CD4-positive, alpha-beta T cell treated with Interferon gamma for 1 hour (primary cell): ENCODE measurements around the gene PXN.
"Not testable (repeated sequence)": the region's sequence is repeated elsewhere in the genome, so short reads cannot be mapped to it uniquely, and the experiment has no call there.

ENCODE experiments used
- DNase-seq: peaks from one replicate; pipeline ENCODE4 v3.0.0-alpha.2; 2020

PXN gene

DNA sequence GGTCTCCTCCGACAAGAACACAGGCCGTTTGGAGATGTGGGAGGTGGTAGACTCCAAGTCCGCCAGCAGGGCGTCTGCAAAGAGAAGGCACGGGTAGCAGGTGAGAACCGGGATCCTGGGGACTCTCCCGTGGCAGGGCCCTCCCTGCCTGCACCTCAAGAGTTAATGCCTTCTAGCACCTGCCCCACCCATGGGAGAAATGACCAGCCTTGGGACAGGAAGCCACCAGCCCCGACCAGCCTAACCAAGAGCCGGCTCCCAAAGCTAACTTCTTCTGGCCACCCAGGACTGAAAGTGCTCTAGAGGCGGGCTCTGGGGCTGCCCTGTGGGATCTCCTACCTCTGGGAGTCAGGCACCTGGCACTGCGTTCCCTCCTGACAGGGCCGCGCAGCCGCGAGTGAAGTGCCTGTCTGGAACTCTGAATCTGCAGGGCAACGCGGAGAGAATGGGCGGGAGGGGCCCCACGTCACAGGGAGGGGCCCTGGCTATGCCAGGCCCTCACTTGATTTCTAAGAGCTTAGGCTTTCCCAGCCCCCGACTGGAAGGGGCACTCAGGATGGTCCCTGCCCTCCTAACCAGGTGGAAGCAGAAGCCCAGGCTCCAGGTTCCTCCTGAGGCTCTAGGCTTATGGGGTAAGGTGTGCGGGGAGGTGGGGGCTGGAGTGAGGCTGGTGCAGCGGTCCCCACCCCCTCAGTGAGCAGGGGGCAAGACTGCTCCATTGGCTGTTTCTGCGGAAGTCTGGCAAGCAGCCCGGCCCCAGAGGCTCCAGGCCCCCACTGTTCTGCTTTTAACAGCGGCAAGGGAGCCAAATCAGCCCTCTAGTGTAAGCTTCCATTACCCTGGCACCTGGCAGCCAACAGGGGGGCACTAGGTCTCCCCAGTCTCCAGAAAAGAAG is 41.0 kb downstream of the PXN start:
- DNase-seq, result no peak

DNA sequence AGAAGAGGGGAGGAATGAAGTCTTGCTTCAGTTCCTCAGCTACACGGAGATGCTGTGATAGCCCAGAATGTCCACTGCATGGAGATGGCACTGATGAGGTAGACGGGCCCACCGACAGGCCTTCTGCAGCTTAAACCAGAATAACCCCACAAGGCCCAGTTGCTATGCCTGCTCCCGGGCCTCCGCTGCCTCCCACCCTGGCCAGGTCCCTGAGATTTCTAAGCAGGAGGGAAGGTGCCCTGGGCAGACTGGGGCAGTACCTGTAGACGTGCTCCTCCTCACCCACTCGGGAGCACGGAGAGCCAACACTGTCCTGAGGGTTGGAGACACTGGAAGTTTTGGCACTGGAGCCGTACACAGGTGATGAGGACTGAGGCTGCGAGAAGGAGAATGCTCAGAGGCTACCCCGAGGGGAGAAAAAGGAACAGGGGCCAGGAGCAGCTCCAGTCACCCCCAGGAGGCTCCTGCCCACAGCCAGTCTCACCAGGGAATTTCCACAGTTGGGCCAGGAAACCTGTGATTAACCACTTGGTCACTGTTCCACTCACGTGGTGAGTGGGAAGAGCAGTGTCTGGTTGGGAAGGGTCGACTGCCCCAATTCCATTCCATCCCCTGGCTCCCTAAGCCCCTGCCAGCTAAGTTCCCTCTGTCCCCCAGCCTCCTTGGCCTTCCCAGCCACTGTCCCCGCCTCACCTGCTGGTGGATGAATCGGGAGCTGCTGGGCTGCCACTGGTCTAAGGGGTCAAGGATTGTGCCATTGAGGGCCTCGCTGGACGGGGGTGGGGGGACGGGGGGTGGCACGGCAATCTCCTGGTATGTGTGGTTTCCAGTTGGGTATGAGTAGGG is 41.8 kb downstream of the PXN start:
- DNase-seq, result no peak

DNA sequence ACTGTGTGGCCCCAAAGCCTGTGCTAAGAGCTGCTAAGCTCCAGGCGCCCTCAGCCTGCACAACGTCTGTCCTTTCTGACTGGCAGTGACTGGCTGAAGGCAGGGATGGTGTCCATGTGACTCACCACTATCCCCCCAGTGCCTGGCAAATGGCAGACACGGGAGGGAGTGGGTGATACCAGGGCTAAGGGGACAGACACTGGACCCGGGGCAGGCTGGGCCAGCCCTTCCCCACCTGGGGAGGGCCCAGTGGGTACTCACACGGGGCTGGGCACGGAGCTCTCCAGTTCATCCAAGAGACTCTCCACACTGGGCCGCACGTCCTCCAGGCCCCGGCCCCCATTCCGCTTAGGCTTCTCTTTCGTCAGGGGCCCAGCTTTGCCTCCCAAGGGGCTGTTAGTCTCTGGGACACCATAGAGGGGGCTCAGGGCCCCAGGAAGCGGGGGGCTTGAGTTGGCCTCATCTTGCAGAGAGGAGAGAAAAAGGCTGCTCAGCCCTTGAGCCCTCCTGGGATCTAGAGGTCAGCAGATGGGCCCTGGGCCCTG is 43.2 kb downstream of the PXN start:
- no peak for DNase-seq

DNA sequence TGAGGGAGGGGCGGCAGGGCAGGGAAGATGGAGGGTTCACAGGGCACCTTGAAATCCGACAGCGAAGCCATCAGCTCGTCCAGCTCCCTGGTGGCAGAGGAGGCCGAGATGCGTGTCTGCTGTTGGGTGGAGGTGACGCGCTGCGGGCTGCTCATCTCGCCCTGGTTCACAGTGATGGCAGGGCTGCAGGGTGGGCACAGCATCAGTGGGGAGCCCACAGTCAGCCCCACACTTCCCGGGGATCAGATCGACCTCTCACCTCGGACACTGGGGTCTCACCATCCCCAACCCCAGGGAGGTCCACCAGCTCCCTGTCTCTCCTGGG is 44.0 kb downstream of the PXN start:
- no peak for DNase-seq

DNA sequence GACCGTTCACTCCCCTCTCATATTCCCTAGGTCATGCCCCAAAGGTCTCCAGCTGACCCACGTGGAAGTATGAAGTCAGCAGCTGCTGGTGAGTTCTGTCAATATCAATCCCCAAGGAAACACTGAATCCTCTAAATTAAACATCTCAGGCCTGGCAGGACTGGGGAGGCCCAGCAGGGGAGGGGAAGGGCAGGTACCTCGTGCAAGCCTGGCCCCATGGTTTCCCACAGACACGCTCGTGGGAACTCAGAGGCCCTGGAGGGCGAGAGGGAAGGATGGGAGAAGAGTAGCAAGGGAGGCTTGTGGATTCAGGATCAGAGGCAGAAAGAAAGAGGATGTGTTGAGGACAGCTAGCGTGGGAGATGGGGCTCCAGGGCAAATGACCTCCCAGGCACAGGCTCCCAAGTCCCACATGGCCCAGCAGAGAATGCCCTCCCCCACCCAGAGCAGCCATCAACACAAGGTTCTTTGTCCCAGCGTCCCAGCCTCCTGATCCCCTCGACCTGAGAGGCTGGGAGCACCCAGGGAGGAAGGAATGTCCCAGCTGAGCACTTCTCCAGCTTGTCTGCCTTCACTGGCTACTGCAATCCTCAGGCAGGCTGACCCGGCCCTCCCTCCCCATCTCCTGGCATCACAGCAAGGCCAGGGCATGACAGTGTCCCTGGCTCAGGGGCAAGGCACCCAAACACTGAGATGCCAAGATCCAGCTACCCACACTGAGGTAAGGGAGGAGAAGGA is 44.5 kb downstream of the PXN start:
- no peak for DNase-seq

DNA sequence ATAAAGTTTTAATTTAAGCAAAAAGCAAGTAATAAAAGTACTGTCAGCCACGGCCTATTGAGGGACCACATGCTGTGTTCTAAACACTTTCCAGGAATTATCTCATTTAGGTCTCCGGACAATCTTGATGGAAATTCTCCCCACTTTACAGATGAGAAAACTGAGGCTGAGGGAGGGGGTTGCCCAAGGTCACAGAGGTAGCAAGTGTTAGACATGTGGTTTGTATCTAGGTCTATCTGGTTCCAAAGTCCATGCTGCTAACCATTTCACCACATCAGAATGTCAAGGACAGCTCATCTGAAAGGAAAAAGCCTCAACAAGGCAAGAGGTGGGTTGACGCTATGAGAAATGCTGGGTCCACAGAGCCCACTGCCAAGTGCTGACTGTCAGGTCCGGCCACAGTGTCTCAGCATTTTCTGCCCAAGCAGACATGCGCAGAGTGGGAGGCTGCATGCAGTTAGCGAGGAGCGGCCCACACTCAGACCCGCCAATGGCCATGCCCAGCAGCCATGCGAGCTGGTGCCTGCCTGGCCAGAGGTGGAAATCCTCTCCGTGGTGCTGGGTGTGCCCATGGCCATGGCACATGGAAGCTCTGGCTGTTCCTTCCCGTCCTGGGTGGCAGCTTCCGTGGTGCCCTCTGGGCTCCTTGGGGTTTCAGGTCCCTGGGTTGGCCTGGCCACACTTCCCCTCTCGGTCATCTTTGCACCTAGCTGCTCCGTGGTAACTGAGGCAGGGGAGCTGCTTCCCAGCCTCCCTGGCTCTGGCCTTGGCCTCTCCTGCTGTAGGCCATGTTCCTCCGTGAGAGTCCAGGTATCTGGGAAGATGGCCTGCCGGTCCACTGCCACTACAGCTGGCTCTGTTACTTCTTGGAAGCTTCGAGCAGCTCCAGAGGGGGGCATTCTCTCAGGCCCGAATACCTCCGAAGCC is 46.6 kb downstream of the PXN start:
- DNase-seq, result no peak

DNA sequence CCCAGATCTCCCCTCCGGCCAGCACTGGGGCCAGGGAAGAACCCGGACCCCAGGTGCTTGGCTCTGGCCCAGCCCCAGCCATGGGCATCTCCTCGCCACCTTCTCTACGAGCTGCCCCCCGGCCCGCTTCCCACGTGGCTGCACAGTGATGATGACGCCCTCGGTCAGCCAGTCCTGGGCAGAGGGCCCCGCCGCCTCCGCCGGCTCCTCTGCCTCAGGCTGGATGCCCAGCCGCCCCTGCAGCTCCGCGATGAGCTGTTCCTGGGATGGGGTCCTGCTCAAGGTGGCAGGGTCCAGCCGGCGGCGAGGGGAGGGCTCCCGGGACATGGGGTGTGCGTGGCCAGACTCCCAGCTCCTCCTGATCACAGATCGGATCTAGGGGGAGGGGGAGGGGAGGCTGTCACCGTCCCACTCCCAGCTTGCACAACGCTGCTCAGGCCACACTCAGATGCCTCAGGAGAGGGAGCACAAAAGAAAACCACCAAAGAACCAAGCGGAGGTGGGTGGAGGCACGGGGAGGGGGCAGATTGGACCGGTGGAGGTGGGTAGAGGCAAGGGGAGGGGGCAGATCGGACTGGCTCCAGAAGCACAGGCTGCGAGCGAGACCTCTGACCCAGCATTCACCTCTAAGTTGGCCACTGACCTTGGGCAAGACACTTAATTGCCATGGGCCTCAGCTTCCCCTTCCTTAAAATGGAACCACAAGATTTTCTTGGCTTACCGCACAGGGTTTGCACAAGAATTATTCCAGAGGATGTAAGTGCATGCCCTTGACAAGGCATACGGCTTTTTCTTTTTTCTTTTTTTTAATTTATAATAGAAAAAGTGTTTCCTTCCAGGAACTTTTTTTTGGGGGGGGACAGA is 48.6 kb downstream of the PXN start:
- DNase-seq, result no peak

DNA sequence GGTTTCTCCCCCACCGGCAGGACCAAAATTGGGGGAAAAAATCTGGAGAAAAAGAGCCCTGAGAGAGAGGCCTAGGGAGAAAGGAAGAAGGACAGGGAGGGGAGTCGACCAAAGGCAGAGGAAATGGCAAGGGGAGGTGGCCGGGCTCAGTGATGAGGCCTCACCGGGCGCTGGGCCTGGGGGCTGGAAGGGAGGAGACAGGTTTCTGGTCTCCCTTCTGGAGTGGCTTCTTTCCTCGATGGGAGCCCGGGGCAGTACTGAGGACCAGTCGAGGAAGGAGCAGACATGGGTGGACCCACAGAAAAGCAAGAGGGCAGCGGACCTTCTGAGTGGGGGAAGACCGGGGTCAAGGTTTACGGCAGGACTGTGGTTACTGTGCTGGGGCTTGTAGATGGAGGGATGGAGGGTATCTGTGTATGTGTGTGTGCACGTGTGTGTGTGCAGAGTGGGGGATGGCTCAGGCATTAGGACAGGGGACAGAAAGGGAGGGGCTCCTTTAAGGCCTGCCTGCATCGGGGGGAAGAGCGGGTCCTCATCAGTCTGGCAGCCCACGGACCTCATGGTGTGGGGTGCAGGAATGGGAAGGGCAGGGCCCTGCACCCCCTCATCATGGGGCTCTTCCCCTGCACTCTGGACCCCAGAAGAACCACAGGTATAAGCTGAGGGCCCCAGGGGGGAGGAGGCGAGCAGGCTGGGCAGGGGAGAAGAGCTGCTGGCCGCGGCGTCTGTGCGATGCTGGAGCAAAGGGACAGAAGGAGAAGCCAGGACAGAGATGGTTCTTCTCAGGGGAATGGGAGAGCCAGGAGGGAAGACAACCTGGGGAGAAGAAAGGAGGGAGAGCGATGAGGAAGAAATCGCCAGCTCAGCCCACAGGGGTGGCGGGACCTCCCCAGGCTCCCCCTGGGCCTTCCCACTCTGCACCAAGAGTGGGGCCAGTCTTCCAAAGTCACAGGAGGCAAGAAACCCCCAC is 49.5 kb downstream of the PXN start:
- DNase-seq, result no peak

DNA sequence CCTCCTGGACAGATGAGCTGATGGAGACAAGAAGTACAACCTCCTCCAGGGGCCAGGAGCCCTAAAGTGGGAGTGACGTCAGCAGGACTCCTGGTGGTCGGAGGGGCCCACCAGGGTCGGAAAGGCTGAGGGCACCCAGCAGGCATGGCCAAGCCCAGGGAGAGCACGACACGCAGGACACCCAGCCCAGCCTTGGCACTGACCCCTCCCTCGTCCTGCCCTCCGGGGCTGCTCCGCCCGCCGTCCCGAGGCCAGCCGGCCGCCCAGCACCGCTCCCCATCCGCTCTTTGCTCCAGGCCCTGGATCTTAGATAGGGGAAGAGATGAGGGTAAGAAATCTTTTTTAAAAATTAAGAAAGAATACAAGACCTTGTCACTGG is 50.2 kb downstream of the PXN start:
- DNase-seq, result no peak

DNA sequence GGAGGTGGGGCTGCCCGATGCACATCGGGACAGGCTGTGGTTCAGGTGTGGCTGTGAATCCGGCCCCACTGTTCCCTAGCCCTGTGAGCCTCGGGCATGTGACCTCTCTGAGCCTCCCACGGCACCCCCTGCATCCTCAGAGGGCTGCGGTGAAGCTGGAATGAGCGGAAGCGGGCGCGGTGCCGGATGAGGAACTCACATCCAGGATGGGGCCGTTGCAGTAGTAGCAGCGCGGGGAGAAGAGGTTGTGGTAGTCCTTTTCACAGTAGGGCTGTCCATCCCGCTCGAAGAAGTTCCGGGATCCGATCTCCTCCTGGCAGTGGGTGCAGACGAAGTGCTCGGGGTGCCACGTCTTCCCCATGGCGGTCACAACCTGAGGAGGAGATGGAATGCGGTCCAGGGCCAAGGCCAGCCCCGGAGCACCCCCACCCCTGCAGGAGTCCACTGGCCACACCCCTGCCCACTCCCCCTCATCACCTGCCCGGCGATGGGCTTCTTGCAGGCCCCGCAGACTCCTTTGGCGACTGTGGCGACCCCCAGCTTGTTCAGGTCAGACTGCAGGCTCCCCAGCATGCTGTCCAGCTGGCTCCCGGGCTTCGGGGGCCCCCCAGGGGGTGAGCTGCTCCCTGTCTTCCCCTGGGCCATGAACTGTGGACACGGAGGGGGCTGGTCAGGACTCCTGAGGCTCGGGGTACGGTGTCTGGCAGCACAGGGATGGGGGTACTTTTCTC is 50.7 kb downstream of the PXN start:
- no peak for DNase-seq

DNA sequence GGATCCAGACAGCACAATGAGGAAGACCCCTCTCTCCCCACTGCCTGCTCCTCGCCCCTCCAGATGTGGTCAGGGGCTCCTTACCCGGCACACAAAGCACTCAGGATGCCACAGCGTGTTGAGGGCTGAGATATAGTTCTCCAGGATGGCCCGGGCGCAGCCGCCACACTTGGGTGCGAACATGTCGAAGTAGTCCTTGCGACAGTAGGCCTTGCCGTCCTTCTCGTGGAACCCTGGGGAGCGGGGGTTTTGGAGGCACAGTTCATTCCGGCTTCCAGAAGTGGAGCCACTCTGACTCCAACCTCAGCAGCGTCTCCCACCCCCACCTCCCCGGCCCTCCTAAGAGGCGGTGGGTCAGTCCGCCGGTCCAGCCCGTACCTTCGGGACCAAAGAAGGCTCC is 51.8 kb downstream of the PXN start:
- no peak for DNase-seq

DNA sequence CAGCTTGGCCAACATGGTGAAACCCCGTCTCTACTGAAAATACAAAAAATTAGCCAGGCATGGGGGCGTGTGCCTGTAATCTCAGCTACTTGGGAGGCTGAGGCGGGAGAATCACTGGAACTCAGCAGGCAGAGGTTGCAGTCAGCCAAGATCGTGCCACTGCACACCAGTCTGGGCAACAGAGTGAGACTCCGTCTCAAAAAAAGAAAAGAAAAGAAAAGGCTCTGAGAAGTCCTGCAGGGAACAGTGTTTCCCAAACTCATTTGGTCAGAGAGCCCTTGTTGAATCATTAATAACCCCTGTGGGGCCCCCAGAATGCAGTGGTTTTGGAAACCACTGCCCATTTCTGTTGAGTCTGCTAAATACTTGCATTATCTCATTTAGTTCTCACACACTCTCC is 52.3 kb downstream of the PXN start:
- not testable (repeated sequence) for DNase-seq

DNA sequence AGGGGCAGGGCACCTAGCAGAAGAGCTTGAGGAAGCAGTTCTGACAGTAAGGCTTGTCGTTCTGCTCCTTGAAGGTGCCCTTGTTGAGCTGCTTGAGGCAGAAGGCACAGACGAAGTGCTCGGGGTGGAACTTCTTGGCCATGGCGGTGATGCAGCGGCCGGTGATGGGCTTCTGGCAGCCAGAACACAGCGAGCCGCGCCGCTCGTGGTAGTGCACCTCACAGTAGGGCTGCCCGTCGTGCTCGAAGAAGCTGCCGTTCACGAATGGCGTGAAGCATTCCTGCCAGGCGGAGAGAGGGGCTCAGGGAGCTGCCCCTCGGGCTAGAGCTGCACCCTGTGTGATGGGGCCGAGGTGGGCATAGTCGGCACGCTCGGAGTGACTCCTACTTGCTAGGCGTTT is 53.2 kb downstream of the PXN start:
- DNase-seq, result no peak

DNA sequence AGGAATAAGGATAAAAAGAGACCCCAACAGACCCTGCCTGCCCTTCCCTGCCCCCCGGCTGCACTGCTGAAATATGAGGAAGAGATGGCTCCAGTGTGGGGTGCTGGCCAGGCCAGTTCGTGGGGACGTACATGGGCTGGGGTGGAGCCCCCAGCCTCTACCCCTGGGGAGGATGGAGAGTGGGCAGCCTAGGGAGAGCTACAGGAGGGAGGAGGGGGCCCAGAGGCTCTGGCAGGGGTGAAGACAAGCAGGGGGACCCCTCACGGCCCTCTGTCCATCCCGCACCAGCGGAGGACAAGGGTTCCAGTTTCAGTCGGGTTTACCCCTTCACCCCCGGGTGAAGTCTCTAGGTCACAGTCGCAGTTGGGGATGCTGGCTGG is 53.6 kb downstream of the PXN start:
- no peak for DNase-seq

DNA sequence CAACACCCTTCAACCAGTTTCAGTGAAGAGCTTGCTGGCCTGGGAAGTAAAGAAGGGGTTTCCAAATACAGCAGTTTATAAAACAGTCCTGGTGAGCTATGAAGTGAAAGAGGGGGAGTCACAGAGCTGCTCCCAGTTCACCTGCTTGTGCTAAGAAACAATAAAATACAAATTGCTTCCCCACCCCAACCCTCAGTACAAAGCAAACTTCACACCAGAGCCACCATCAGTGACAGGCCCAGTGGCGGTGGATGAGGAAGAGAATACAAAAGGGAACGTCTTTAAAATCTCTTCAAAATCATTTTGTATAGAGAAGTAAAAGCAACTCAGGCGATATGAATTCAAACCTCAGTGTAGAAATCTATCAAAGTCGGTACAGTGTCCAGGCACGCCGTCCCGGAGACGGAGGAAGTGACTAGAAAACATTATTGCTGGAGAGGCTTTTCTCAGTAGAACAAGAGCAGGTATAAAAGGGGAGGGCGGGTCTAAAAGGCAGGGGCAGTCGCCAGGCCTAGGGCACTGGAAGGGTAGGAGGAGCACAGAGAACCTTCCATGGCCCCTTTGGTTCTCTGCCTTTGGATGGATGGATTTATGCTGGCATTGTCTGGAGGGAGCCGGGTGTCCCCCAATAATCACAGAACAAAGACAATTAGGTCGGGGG is 54.2 kb downstream of the PXN start:
- DNase-seq, result no peak

DNA sequence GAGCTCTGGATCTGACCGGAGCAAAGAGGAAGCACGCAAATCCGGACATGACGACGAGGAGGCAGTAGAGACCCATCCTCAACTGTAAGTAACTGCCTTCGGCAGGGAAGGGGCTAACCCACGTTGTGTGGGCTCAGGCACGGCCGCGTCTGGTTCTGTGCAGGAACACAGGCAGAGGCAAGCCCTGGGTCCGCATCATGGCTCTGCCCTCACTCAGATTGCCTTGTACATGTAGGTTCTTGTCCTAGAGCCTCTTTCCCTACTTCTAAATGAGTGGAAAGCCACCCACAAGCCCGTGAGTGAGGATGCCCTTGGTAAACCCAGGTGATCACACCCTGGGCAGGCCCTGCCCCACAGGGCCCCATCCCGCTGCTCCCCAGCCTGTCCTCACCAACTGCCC is 55.7 kb downstream of the PXN start:
- DNase-seq, result no peak

DNA sequence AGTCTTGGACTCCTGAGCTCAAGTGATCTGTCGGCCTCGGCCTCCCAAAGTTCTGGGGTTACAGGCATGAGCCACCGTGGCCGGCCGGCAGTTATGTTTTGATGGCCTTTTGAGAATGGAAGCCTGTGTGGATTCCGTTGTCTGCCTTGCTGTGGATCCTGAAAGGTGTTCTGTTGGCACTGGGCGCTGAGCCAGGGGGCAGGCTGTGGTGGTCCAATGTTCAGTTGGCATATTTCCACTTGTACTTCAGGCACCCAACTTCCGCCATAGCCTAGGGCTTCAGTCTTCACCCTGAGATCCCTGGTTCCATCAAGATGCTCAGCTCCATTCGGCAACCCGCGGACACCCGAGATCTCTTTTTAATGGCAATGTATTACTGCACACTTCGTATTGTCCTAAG is 58.3 kb downstream of the PXN start:
- no peak for DNase-seq

DNA sequence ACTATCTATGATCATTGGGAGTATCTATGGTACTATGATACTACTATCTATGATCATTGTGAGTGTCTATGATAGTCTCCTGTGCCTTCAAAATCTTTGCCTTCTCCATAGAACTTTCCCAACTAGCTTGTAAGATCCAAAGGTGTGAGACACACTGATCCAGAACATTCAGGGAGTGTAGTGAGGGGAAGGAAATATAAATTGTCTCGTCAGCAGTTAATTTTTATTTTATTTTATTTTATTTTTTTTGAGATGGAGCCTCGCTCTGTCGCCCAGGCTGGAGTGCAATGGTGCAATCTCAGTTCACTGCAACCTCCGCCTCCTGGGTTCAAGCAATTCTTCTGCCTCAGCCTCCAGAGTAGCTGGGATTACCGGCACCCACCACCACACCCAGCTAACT is 58.7 kb downstream of the PXN start:
- not testable (repeated sequence) for DNase-seq

DNA sequence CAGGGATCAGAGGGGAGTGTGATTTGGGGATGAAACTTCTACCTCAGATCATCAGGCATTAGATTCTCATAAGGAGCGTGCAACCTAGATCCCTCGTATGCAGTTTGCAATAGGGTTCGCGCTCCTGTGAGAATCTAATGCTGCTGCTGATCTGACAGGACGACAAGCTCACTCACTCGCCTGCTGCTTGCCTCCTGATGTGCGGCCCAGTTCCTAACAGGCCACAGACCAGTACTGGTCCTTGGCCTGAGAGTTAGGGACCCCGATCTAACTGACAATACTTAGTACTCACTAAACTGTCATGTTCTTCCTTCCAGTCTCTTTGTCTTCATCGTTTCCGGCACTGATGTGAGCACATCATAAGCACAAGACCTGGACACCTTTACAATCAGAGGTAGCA is 59.3 kb downstream of the PXN start:
- DNase-seq, result no peak
